Activated naive CD4-positive, alpha-beta T cell treated with anti-CD3 and anti-CD28 coated beads, Interleukin-2, amount 50 U/mL, for 72 hours (primary cell): ENCODE data around the gene MIGA2. TPM values are rescaled to one million over a fixed set of nuclear protein-coding genes. Genes with fewer than 3 reads are reported as not detected.
"Not testable (repeated sequence)": the region's sequence is repeated elsewhere in the genome, so short reads cannot be mapped to it uniquely, and the experiment has no call there.

Source experiments
- ATAC-seq, 2 donors: fragments of 150-1000 bp; cut with Tn5 transposase; 2 replicates each; pipeline ENCODE4 v1.10.0; 2021; ENCODE audit warnings: mild to moderate bottlenecking in 2 of 2, moderate library complexity in 2 of 2
- DNase-seq, 2 donors: peaks; one replicate each; pipeline ENCODE4 v3.0.0; 2021 to 2022; ENCODE audit warnings: low spot score in 2 of 2
- H3K27ac Mint-ChIP-seq, 2 donors: one replicate each; pipeline ENCODE4 v1.8.0; 2022; ENCODE audit warnings: mild to moderate bottlenecking in 2 of 2, mixed read lengths in 2 of 2
- H3K36me3 Mint-ChIP-seq, 2 donors: one replicate each; pipeline ENCODE4 v1.8.0; 2022; ENCODE audit warnings: mixed read lengths in 2 of 2
- H3K9me3 Mint-ChIP-seq, 2 donors: one replicate each; pipeline ENCODE4 v1.8.0; 2022; ENCODE audit warnings: mixed read lengths in 2 of 2
- total RNA-seq, 2 donors: library from RNA; stranded (reverse); gene quantifications; one replicate each; pipeline ENCODE4 v1.2.3, GENCODE V29; 2022

MIGA2 gene
- total RNA-seq = 10 to 100 TPM; 30.4 to 79.3 TPM

- peak; percentile 91 to 97 for DNase-seq
- ATAC-seq = peak; percentile 99
- Mint-ChIP-seq H3K27ac (peak within 1 kb of the TSS; percentile 89 to 91), H3K9me3 (no peaks in the 10 kb centered on the region), H3K36me3 (peaks cover 0 to 7% of the 10 kb centered on the region in 2 donors)
Measured at GRCh38 chr9:129036241-129036922, at the start of gene MIGA2. TSS of gene MIGA2 (plus strand) at chr9:129036626. CDS start at chr9:129040595, 3,969 bp downstream.

GRCh38 chr9:128986671-128987070, 49.8 kb upstream of the MIGA2 start:
- ATAC-seq = no peak
- peaks cover 14 to 22% of the 10 kb centered on the region in 2 donors for H3K36me3 Mint-ChIP-seq
- DNase-seq = no peak
- H3K9me3 Mint-ChIP-seq = no peaks in the 10 kb centered on the region
- no peak overlapping the region for H3K27ac Mint-ChIP-seq

DNA sequence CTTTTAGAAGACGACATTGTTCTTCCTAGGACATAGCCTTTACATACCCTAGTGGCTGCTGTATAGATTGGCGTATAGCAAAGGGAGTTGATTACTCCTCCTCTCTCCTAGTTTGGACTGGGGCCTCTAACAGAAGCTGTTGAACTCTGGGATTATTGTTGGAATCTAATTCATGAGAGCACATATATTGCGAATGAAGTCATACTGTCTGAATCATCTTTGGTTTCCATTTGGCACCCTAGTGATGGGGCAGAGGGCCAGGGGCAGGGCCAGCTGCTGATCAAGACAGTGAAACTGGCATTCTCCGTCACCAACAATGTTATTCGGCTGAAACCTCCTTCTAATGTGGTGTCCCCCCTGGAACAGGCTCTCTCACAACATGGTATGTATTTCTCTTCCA, 48.6 kb upstream of the MIGA2 start:
- DNase-seq (no peak), ATAC-seq (no peak)
- Mint-ChIP-seq H3K36me3 (peaks cover 8 to 17% of the 10 kb centered on the region in 2 donors), H3K9me3 (no peaks in the 10 kb centered on the region), H3K27ac (peak overlapping the region in 1 of 2 donors; percentile 70)

DNA sequence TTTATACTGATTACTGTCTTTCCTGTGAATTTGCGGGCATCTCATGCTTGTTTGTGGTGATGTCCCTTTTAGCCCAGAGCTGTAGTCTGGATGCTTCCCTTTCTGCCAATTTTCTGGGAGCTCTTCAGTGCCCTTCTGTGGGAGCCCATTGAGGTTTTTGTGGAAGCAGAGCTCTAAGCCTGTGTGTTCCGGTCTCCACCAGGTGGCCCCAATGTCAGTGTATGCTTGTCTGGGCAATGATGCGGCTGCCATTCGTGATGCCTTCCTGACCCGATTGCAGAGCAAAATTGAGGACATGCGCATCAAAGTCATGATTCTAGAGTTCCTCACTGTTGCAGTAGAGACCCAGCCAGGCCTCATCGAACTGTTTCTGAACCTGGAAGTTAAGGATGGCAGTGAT, 43.4 kb upstream of the MIGA2 start:
- no peak for ATAC-seq
- DNase-seq = no peak
- no peaks in the 10 kb centered on the region for H3K9me3 Mint-ChIP-seq
- H3K36me3 Mint-ChIP-seq = peaks cover 24 to 33% of the 10 kb centered on the region in 2 donors
- H3K27ac Mint-ChIP-seq = no peak overlapping the region

GRCh38 chr9:128995791-128996190, 40.6 kb upstream of the MIGA2 start:
- DNase-seq = no peak
- Mint-ChIP-seq H3K27ac (no peak overlapping the region), H3K9me3 (no peaks in the 10 kb centered on the region), H3K36me3 (peaks cover 24 to 33% of the 10 kb centered on the region in 2 donors)
- ATAC-seq = no peak

DNA sequence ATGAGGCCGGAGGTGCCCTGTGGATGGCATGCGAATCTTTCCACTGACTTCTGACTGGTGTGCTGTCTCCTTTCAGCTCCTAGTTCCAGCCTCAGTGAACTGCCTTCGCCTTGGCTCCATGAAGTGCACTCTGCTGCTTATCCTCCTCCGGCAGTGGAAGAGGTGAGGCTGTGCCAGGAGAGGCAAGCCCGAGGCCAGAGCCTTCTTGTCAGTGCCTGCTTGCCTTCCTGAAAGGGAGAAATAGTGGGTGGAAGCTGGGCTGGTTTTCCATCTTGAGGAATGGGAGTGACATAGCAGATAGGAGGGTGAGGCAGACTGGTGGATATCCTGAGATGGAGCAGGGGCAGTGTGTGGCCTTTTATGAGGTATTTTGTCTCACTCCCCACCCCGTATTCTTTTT, 38.0 kb upstream of the MIGA2 start:
- Mint-ChIP-seq H3K36me3 (peaks cover 23 to 34% of the 10 kb centered on the region in 2 donors), H3K9me3 (no peaks in the 10 kb centered on the region), H3K27ac (peak overlapping the region in 1 of 2 donors; percentile 92)
- no peak for ATAC-seq
- DNase-seq = no peak

GRCh38 chr9:128999581-129000206, 36.7 kb upstream of the MIGA2 start:
- H3K9me3 Mint-ChIP-seq = no peaks in the 10 kb centered on the region
- DNase-seq (no peak), ATAC-seq (peak in 1 of 2 donors; percentile 23)
- peak overlapping the region in 1 of 2 donors; percentile 94 for H3K27ac Mint-ChIP-seq
- H3K36me3 Mint-ChIP-seq = peaks cover 16 to 21% of the 10 kb centered on the region in 2 donors

DNA sequence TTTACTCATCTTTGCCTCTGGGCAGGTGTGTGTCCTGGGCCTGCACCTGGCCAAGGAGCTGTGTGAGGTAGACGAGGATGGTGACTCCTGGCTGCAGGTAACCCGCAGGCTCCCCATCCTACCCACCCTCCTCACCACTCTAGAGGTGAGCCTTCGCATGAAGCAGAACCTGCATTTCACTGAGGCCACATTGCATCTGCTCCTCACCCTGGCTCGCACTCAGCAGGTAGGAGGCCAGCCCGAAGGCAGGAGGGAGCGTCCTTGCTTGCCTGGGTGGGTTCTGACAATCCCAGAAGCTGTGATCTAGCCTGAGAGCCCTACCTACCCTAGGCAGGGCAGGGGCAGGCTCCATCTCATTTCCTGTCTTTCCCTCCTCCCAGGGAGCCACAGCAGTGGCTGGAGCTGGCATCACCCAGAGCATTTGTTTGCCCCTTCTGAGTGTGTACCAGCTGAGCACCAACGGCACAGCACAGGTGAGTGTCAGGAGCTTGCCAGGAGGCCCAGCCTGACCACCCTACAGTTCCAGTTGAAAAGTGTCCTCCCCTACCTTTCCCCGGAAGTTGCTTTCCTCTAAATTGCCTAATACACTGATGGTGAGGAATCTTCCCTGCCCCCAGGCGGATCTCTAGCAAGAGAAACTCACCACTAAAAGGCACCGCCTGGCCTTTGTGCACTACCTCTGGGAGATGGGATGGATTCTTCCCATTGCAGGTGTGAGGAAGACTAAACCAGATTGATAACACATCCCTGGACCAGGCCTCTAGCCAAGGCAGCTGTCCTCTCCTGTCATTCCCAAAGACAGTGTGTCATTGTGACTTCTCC, 34.7 kb upstream of the MIGA2 start:
- DNase-seq = no peak
- peak in 1 of 2 donors; percentile 8 for ATAC-seq
- peaks cover 11 to 15% of the 10 kb centered on the region in 2 donors for H3K36me3 Mint-ChIP-seq
- peak overlapping the region; percentile 75 to 94 for H3K27ac Mint-ChIP-seq
- H3K9me3 Mint-ChIP-seq = no peaks in the 10 kb centered on the region

DNA sequence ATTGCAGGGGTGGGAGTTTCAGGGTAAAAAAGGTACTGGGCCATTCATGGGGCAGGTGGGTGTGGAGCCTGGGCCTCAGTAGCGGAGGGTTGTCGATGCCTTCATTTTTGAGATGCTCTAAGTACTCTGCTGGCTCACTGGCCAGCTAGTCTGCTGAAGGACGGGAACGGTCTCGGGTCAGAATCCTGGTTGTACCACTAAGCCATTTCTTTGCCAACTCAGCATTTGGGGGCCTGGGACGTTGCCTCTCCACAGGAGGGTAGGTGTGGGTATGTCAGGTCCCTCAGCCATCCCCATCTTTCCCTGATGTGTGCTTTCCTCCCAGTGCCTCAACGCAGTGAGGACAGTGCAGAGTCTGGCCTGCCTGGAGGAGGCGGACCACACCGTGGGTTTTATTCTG, 33.4 kb upstream of the MIGA2 start:
- H3K9me3 Mint-ChIP-seq = no peaks in the 10 kb centered on the region
- H3K27ac Mint-ChIP-seq = peak overlapping the region; percentile 36 to 75
- ATAC-seq (no peak), DNase-seq (no peak)
- peaks cover 5 to 15% of the 10 kb centered on the region in 2 donors for H3K36me3 Mint-ChIP-seq

- not testable (repeated sequence) for ATAC-seq, DNase-seq, H3K9me3 Mint-ChIP-seq
- peaks cover 5 to 15% of the 10 kb centered on the region in 2 donors for H3K36me3 Mint-ChIP-seq
- H3K27ac Mint-ChIP-seq = peak overlapping the region in 1 of 2 donors; percentile 72
Measured at GRCh38 chr9:129004173-129004572, 32.3 kb upstream of the MIGA2 start.

GRCh38 chr9:129005336-129005997, 31.0 kb upstream of the MIGA2 start:
- peaks cover 5 to 11% of the 10 kb centered on the region in 2 donors for H3K36me3 Mint-ChIP-seq
- H3K9me3 Mint-ChIP-seq = no peaks in the 10 kb centered on the region
- H3K27ac Mint-ChIP-seq = peak overlapping the region; percentile 72 to 91
- no peak for DNase-seq
- ATAC-seq = no peak

DNA sequence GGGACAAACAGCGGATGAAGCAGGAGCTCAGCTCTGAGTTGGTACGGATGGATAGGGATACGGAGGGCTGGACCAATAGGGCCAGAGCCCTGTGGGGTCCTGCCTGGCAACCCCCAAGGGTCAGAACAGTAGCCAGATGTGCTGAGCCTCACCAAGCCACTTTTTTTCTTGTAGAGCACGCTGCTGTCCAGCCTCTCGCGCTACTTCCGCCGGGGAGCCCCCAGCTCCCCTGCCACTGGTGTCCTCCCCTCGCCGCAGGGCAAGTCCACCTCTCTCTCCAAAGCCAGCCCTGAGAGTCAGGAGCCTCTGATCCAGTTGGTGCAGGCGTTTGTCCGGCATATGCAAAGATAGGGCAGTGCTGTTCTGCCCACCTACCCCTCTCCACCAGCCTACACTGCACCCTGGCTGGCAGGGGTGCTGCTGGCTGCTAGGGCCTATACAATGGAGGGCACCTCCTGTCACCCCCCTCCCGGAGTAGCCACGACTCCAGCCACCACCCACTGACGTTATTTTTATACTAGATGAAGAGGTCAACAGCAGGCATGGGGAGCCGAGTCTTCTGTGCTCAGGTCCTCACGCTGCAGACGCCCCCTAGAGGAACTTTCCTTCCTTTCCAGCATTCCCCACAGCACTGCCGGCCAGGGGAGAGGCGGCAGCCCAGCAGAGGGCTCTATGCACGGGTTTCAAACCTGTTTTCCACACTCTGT, 29.9 kb upstream of the MIGA2 start:
- ATAC-seq (peak; percentile 70 to 72), DNase-seq (peak in 1 of 2 donors; percentile 60)
- Mint-ChIP-seq H3K27ac (peak overlapping the region in 1 of 2 donors; percentile 72), H3K9me3 (no peaks in the 10 kb centered on the region), H3K36me3 (peaks cover 5 to 11% of the 10 kb centered on the region in 2 donors)

- no peaks in the 10 kb centered on the region for H3K9me3 Mint-ChIP-seq
Measured at GRCh38 chr9:129007035-129007765, 29.2 kb upstream of the MIGA2 start.

GRCh38 chr9:129007766-129008468, 28.5 kb upstream of the MIGA2 start:
- peaks cover 0 to 6% of the 10 kb centered on the region in 2 donors for H3K36me3 Mint-ChIP-seq
- DNase-seq (no peak), ATAC-seq (no peak)
- H3K9me3 Mint-ChIP-seq = no peaks in the 10 kb centered on the region
- no peak overlapping the region for H3K27ac Mint-ChIP-seq

More at GRCh38 chr9:129007035-129007765, 29.2 kb upstream of the MIGA2 start:
- ATAC-seq (no peak), DNase-seq (no peak)
- H3K36me3 Mint-ChIP-seq = peaks cover 0 to 11% of the 10 kb centered on the region in 2 donors
- peak overlapping the region; percentile 55 to 72 for H3K27ac Mint-ChIP-seq

- Mint-ChIP-seq H3K36me3 (peaks cover 0 to 6% of the 10 kb centered on the region in 2 donors), H3K27ac (peak overlapping the region in 1 of 2 donors; percentile 27), H3K9me3 (no peaks in the 10 kb centered on the region)
- DNase-seq (no peak), ATAC-seq (no peak)
Measured at GRCh38 chr9:129008469-129008965, 27.9 kb upstream of the MIGA2 start.
